Colonic mucosa (tissue), 4 donors: Measurements from ENCODE around the gene POU2F1. TPM values are rescaled to one million over a fixed set of nuclear protein-coding genes. Genes with fewer than 3 reads are reported as not detected.

Source experiments
- DNase-seq: peaks from one replicate; pipeline ENCODE4 v3.0.0-alpha.2; 2020
- H3K27ac ChIP-seq: fragments of 200-600 bp; one replicate; pipeline ENCODE4 v1.8.0; 2021
- H3K27me3 ChIP-seq: fragments of 200-600 bp; one replicate; pipeline ENCODE4 v1.8.0; 2021
- H3K36me3 ChIP-seq: fragments of 200-600 bp; one replicate; pipeline ENCODE4 v1.8.0; 2021
- H3K4me1 ChIP-seq: fragments of 200-600 bp; one replicate; pipeline ENCODE4 v1.8.0; 2021; ENCODE audit warnings: mild to moderate bottlenecking
- H3K4me3 ChIP-seq: fragments of 200-600 bp; one replicate; pipeline ENCODE4 v1.8.0; 2021
- H3K9ac ChIP-seq, 2 donors: one replicate each; pipeline ENCODE4 v1.7.0; 2013; ENCODE audit warnings: control low read depth in 2 of 2, low read depth in 2 of 2, low read length in 2 of 2
- H3K9me3 ChIP-seq: fragments of 200-600 bp; one replicate; pipeline ENCODE4 v1.8.0; 2021
- intact Hi-C: fragments of 100-400 bp; cut with DNase I; formaldehyde crosslinking; loops from one replicate; pipeline ENCODE4 v1.14.1; 2022
- total RNA-seq, 2 donors: library from RNA; stranded (reverse); fragmentation: NEBNext Ultra II Directional in 1 of 2; extraction: Animal tissue kit (Norgen Biotek cat#: 25700) in 1 of 2; gene quantifications; one replicate each; pipeline ENCODE4 v1.2.1, GENCODE V29; 2021
- TF ChIP-seq, protein P1 (sequence below): fragments of 200-600 bp; IDR thresholded peaks from one replicate; pipeline ENCODE4 v1.8.0; 2022; ENCODE audit warnings: antibody characterized with exemption, mild to moderate bottlenecking
- donor health status: healthy.
- donor health status: DM: no; HTN: no; CAD: no.
- donor health status: DM: no; HTN: no; CAD: no.

Gene POU2F1
- total RNA-seq, 2 donors from 2014 or later, result 16.4 to 24.4 TPM

DNA sequence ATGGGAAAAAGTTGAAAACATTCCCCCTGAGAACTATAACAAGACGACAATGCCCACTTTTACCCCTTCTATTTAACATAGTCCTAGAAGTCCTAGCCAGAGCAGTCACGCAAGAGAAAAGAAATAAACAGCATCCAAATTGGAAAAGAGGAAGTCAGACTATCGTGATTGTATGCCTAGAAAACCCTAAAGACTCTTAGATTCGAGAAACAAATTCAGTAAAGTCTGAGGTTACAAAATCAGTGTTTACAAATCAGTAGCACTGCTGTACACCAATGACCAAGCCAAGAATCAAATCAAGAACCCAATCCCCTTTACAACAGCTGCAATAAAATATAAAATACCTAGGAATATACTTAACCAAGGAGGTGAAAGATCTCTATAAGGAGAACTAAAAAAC, 72.4 kb downstream of the POU2F1 start:
- H3K27ac ChIP-seq, result no peak overlapping the region
- no peaks in the 10 kb centered on the region for H3K27me3 ChIP-seq
- H3K36me3 ChIP-seq, result no peaks in the 10 kb centered on the region
- H3K4me1 ChIP-seq, result no peaks in the 10 kb centered on the region
- TF ChIP-seq, protein P1, sequence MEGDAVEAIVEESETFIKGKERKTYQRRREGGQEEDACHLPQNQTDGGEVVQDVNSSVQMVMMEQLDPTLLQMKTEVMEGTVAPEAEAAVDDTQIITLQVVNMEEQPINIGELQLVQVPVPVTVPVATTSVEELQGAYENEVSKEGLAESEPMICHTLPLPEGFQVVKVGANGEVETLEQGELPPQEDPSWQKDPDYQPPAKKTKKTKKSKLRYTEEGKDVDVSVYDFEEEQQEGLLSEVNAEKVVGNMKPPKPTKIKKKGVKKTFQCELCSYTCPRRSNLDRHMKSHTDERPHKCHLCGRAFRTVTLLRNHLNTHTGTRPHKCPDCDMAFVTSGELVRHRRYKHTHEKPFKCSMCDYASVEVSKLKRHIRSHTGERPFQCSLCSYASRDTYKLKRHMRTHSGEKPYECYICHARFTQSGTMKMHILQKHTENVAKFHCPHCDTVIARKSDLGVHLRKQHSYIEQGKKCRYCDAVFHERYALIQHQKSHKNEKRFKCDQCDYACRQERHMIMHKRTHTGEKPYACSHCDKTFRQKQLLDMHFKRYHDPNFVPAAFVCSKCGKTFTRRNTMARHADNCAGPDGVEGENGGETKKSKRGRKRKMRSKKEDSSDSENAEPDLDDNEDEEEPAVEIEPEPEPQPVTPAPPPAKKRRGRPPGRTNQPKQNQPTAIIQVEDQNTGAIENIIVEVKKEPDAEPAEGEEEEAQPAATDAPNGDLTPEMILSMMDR, result no peak
- no peak overlapping the region for H3K4me3 ChIP-seq
- no peak for DNase-seq
- H3K9me3 ChIP-seq, result no peaks in the 10 kb centered on the region
- intact Hi-C loops, result no loop called here
- H3K9ac ChIP-seq, result no peak overlapping the region

DNA sequence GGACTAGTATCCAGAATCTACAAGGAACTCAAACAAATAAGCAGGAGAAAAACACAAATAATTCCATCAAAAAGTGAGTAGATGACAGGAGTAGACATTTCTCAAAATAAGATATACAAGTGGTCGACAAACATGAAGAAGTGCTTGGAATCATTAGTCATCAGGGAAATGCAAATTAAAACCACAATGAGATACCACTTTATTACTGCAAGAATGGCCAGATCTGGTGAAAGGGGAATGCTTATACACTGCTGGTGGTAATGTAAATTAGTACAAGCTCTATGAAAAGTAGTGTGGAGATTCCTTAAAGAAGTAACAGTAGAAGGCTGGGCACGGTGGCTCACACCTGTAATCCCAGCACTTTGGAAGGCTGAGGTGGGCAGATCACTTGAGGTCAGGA, 73.8 kb downstream of the POU2F1 start:
- TF ChIP-seq, protein P1, result no peak
- DNase-seq, result no peak
- Histone ChIP-seq H3K9ac (no peak overlapping the region), H3K27ac (no peak overlapping the region), H3K4me1 (no peaks in the 10 kb centered on the region), H3K36me3 (no peaks in the 10 kb centered on the region), H3K4me3 (no peak overlapping the region), H3K27me3 (no peaks in the 10 kb centered on the region), H3K9me3 (no peaks in the 10 kb centered on the region)
- intact Hi-C loops, result no loop called here

DNA sequence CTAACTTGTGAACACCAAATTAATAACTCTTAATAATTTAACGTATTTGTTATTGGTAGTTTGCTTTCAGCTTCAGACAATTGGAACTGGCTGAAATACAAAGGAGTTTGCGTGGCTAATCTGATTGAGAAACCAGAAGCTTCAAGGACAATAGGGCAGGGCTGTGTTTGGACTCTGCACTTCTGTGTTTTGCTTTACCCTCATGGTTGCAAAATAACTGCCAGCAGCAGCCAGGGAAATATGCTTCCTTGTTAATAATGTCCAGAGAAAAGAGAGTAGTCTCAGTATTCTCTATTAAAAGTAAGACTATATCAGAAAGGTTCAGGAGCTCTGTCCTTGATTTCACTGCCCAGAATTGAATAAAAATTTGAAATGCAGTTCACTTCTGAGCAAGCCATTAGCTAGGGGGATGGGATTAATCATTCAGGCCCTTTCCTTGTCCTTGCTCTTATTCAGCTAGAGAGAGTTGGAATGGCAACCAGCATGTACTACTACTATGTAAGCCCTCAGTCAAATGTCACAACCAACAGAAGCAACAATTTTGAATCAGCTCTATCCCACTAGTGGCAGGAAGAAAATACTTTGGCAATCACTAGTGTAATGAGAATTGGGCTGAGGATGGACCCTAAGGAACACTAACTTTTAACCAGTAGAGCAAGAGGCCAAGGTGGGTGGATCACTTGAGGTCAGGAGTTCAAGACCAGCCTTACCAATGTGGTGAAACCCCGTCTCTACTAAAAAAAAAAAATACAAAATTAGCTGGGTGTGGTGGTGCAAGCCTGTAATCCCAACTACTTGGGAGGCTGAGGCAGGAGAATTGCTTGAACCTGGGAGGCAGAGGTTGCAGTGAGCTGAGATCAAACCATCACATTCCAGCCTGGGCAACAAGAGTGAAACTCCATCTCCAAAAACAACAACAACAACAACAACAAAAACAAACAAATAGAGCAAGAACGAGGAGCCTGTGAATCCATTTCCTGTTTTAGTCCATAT, 76.8 kb downstream of the POU2F1 start:
- H3K9ac ChIP-seq, result no peak overlapping the region
- no peaks in the 10 kb centered on the region for H3K4me1 ChIP-seq
- H3K9me3 ChIP-seq, result no peaks in the 10 kb centered on the region
- H3K27ac ChIP-seq, result peak overlapping the region; percentile 62
- no peak overlapping the region for H3K4me3 ChIP-seq
- intact Hi-C loops, result no loop called here
- no peaks in the 10 kb centered on the region for H3K27me3 ChIP-seq
- TF ChIP-seq, protein P1, result no peak
- no peaks in the 10 kb centered on the region for H3K36me3 ChIP-seq
- peak; percentile 72 for DNase-seq

DNA sequence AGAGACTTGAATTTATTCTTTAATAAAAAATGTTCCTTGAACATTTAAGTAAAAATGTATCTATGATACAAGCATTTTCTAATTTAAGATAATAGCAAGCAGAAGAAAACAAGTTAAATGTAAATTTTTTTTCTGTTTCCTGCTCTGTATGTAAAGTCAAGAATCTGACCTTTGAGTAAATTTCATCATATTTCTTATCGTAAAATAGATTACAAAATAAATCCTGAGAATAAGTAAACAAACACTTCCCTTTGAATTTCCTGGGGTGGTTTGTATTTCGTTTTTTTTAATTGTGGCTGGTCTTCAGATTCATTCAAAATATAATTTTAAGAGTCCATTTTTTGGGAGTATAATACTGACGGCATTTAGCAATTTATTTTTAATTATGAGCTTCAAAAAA, 77.6 kb downstream of the POU2F1 start:
- H3K9me3 ChIP-seq, result no peaks in the 10 kb centered on the region
- H3K27ac ChIP-seq, result peak overlapping the region; percentile 62
- no peaks in the 10 kb centered on the region for H3K27me3 ChIP-seq
- H3K36me3 ChIP-seq, result no peaks in the 10 kb centered on the region
- intact Hi-C loops, result no loop called here
- no peak for DNase-seq
- no peak overlapping the region for H3K4me3 ChIP-seq
- H3K9ac ChIP-seq, result no peak overlapping the region
- H3K4me1 ChIP-seq, result no peaks in the 10 kb centered on the region
- TF ChIP-seq, protein P1, result no peak

DNA sequence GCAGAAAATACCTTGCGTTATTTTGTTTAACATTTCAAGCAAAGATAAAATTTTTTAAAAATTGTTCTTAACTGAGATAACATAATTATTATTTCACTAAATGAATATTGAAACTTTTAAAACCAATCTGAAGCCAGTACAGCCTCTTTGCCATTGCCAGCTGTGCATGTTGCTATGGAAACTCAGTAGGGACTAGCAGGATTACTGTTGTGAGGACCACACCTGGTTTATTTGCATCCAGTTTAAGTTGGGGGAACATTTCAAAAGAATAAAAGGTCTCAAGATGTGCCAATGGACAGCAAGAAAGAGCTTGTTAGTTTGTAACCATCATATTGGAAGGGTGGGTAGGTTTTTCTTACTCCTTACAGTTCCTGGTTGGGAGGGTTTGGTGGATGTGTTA, 80.7 kb downstream of the POU2F1 start:
- TF ChIP-seq, protein P1, result no peak
- H3K4me1 ChIP-seq, result no peaks in the 10 kb centered on the region
- H3K27me3 ChIP-seq, result no peaks in the 10 kb centered on the region
- no peak for DNase-seq
- no peaks in the 10 kb centered on the region for H3K36me3 ChIP-seq
- H3K9ac ChIP-seq, result no peak overlapping the region
- no peak overlapping the region for H3K4me3 ChIP-seq
- no peaks in the 10 kb centered on the region for H3K9me3 ChIP-seq
- no peak overlapping the region for H3K27ac ChIP-seq
- intact Hi-C loops, result no loop called here
